Osteoblast (primary cell): Measurements from ENCODE around the gene CD52. TPM values are rescaled to one million over a fixed set of nuclear protein-coding genes. Genes with fewer than 3 reads are reported as not detected.

Experiments used
- DNase-seq: peaks from one replicate; pipeline ENCODE4 v3.0.0; 2011; ENCODE audit warnings: low spot score, mixed read lengths; ENCODE audit not compliant: insufficient read length; ENCODE audit errors: missing footprints
- H2AFZ ChIP-seq: 2 replicates; pipeline ENCODE4 v1.6.0; 2011; ENCODE audit warnings: mild to moderate bottlenecking, low read length
- H3K27ac ChIP-seq: 2 replicates; pipeline ENCODE4 v1.5.1; 2011; ENCODE audit warnings: mild to moderate bottlenecking, low read depth, low read length, moderate library complexity
- H3K27me3 ChIP-seq: 2 replicates; pipeline ENCODE4 v1.6.0; 2012; ENCODE audit warnings: mild to moderate bottlenecking, control low read depth, inconsistent platforms, low read length, moderate library complexity; ENCODE audit not compliant: insufficient read depth
- H3K36me3 ChIP-seq: 2 replicates; pipeline ENCODE4 v1.5.1; 2011; ENCODE audit warnings: mild to moderate bottlenecking, low read length, control low read depth, moderate library complexity; ENCODE audit not compliant: insufficient read depth
- H3K4me1 ChIP-seq: 2 replicates; pipeline ENCODE4 v1.5.1; 2011; ENCODE audit warnings: mild to moderate bottlenecking, low read length, control low read depth, moderate library complexity; ENCODE audit not compliant: insufficient read depth
- H3K4me2 ChIP-seq: 2 replicates; pipeline ENCODE4 v1.6.0; 2011; ENCODE audit warnings: mild to moderate bottlenecking, low read length; ENCODE audit not compliant: insufficient read depth
- H3K4me3 ChIP-seq: fragments of 200-600 bp; sonication (generic); 3 replicates; pipeline ENCODE4 v1.5.1; 2012; ENCODE audit warnings: mild to moderate bottlenecking, low read length, inconsistent platforms; ENCODE audit not compliant: insufficient read depth
- H3K79me2 ChIP-seq: 2 replicates; pipeline ENCODE4 v1.6.0; 2012; ENCODE audit warnings: mild to moderate bottlenecking, low read length, control low read depth, inconsistent platforms; ENCODE audit not compliant: insufficient read depth
- H3K9me3 ChIP-seq: 2 replicates; pipeline ENCODE4 v1.5.1; 2011; ENCODE audit warnings: low read depth, low read length, control low read depth
- H4K20me1 ChIP-seq: 2 replicates; pipeline ENCODE4 v1.6.0; 2012; ENCODE audit warnings: mild to moderate bottlenecking, low read length, control low read depth; ENCODE audit not compliant: insufficient read depth
- total RNA-seq: library from RNA; depleted of rRNA; stranded (reverse); fragments of >200 nt; gene quantifications from 2 replicates; pipeline ENCODE4 v1.2.3, GENCODE V29; 2012
- TF ChIP-seq, protein P1 (sequence below): IDR thresholded peaks from 2 replicates; pipeline ENCODE4 v1.5.1; 2011; ENCODE audit warnings: mild to moderate bottlenecking, low read depth, low read length, moderate library complexity; ENCODE audit errors: extremely low read depth

CD52 gene
- total RNA-seq, 1 donor, result not detected

DNA sequence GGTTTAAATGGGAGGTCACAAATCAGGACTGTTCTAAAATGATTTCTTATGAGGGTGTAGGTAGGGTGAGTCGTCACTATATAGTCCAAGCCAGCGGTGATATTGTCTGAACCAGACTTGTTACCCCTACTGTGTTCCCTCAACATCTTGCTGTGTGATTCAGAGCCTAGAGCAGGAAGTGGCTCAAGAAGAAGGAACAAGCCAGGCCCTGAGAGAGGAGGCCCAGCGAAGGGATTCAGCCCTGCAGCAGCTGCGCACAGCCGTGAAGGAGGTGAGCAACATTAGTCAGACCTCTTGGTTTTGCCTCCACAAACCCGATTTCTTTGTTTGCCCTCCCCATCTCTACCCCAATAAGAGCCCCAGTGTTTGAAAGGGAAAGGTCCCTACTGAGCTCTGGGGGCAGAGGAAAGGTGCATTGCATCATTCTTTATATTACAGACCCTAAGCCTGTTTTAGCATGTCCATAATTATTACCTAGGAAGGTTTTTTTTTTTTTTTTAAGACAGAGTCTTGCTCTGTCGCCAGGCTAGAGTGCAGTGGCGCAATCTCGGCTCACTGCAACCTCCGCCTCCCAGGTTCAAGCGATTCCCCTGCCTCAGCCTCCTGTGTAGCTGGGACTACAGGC lies 42.8 kb upstream of the CD52 start:
- H2AFZ ChIP-seq, result peak overlapping the region; percentile 29
- H4K20me1 ChIP-seq, result no peaks in the 10 kb centered on the region
- peak overlapping the region; percentile 3 for H3K27ac ChIP-seq
- no peak overlapping the region for H3K4me2 ChIP-seq
- DNase-seq, result peak; percentile 80
- H3K36me3 ChIP-seq, result peaks cover 39% of the 10 kb centered on the region
- TF ChIP-seq, protein P1, sequence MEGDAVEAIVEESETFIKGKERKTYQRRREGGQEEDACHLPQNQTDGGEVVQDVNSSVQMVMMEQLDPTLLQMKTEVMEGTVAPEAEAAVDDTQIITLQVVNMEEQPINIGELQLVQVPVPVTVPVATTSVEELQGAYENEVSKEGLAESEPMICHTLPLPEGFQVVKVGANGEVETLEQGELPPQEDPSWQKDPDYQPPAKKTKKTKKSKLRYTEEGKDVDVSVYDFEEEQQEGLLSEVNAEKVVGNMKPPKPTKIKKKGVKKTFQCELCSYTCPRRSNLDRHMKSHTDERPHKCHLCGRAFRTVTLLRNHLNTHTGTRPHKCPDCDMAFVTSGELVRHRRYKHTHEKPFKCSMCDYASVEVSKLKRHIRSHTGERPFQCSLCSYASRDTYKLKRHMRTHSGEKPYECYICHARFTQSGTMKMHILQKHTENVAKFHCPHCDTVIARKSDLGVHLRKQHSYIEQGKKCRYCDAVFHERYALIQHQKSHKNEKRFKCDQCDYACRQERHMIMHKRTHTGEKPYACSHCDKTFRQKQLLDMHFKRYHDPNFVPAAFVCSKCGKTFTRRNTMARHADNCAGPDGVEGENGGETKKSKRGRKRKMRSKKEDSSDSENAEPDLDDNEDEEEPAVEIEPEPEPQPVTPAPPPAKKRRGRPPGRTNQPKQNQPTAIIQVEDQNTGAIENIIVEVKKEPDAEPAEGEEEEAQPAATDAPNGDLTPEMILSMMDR, result no peak
- H3K4me3 ChIP-seq, result no peak overlapping the region
- H3K4me1 ChIP-seq, result peaks cover 49% of the 10 kb centered on the region
- no peaks in the 10 kb centered on the region for H3K9me3 ChIP-seq
- H3K27me3 ChIP-seq, result no peaks in the 10 kb centered on the region
- peaks cover 7% of the 10 kb centered on the region for H3K79me2 ChIP-seq

DNA sequence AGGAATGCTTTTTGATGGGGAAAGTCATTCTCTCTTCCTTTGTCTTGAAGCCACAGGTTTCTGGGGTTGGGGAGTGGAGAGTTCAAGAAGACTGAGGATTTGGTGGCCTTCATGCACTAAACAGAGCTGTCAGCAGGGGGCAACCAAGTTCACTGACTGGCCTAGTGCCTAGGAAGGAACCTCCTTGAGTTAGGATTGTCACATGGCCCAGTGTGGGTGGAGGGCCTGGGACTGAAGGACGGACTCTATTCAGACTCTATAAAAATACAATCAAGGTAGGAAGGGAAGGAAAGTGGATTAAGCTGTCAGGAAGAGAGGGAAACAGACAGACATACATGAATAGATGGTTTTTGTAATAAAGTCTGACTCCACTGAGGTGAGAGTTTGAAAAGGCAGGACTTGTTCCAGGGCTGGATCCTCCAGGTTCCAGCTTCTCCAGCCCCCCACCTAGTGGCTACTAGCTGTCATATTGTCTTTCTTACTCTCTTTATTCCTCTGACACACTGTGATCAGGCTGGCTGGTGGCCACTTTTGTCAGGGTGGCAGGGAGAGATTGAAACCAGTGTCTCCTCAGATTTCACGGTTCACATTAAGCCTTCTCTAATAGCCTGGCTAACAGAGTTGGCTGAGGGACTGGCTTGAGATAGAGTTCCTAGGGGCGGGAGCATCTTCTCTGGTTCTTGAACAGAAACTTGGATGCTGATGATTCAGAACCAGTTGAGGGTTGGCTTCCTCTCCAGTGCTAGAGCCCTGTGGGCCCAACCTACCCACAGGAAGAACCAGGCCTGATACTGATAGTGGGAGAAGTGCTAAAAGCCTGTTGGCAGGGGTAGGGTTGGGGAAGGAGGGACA lies 42.0 kb upstream of the CD52 start:
- peaks cover 16% of the 10 kb centered on the region for H3K79me2 ChIP-seq
- peak; percentile 93 for DNase-seq
- peak overlapping the region; percentile 35 for H2AFZ ChIP-seq
- H3K9me3 ChIP-seq, result no peaks in the 10 kb centered on the region
- H4K20me1 ChIP-seq, result peaks cover 3% of the 10 kb centered on the region
- TF ChIP-seq, protein P1, result peak; percentile 79
- H3K36me3 ChIP-seq, result peaks cover 32% of the 10 kb centered on the region
- peaks cover 49% of the 10 kb centered on the region for H3K4me1 ChIP-seq
- H3K27ac ChIP-seq, result peak overlapping the region; percentile 76
- H3K4me3 ChIP-seq, result peak overlapping the region; percentile 14
- peak overlapping the region; percentile 68 for H3K4me2 ChIP-seq
- H3K27me3 ChIP-seq, result no peaks in the 10 kb centered on the region

DNA sequence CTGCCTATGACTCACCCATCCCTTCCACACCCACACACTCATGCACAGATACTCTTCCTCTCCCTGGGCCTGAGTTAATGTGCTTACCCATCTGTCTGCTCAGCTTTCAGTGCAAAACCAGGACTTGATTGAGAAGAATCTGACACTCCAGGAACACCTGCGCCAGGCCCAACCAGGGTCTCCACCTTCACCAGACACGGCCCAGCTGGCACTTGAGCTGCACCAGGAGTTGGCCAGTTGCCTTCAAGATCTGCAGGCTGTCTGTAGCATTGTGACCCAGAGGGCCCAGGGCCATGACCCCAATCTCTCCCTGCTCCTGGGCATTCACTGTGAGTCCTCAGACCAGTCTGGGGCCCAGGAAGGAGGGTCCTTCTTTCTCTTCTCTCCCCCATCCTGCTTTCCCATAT lies 41.3 kb upstream of the CD52 start:
- peaks cover 10% of the 10 kb centered on the region for H4K20me1 ChIP-seq
- peak overlapping the region; percentile 14 for H3K4me3 ChIP-seq
- TF ChIP-seq, protein P1, result no peak
- peak overlapping the region; percentile 76 for H3K27ac ChIP-seq
- peaks cover 22% of the 10 kb centered on the region for H3K79me2 ChIP-seq
- no peak overlapping the region for H2AFZ ChIP-seq
- H3K9me3 ChIP-seq, result no peaks in the 10 kb centered on the region
- H3K4me1 ChIP-seq, result peaks cover 55% of the 10 kb centered on the region
- H3K4me2 ChIP-seq, result peak overlapping the region; percentile 68
- DNase-seq, result peak; percentile 96
- H3K36me3 ChIP-seq, result peaks cover 33% of the 10 kb centered on the region
- no peaks in the 10 kb centered on the region for H3K27me3 ChIP-seq

DNA sequence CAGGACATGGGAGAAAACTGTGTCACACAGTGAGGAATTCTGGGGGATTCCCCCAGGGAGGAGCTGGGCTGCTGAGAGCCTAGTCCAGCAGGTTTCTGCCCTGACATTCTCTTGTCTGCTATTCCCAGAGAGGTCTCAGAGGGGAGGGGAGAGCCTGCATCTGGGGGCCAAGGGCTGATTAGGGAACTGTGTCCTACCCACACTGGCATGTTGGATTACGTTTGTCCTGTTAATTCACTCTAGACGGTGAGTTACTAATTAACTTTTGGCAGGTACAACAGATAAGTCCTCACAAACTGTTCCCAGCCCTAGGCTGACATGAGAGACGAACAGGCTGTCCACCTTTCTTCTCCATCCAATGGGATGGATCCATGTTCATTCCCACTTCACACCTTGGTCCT lies 40.5 kb upstream of the CD52 start:
- H2AFZ ChIP-seq, result no peak overlapping the region

More for the DNA sequence above, 40.5 kb upstream of the CD52 start:
- Histone ChIP-seq H3K4me2 (no peak overlapping the region), H3K4me1 (peaks cover 63% of the 10 kb centered on the region), H3K36me3 (peaks cover 32% of the 10 kb centered on the region), H4K20me1 (peaks cover 16% of the 10 kb centered on the region), H3K79me2 (peaks cover 30% of the 10 kb centered on the region), H3K27ac (peak overlapping the region; percentile 76), H3K4me3 (no peak overlapping the region), H3K27me3 (no peaks in the 10 kb centered on the region), H3K9me3 (no peaks in the 10 kb centered on the region)
- TF ChIP-seq, protein P1, result no peak
- no peak for DNase-seq
